Hepatocyte (in vitro differentiated cells): ENCODE measurements around the gene CLCN4.

ENCODE experiments used
- EZH2 ChIP-seq: fragments of 200-600 bp; sonication (generic); IDR thresholded peaks from 2 replicates; pipeline ENCODE4 v1.6.1; 2016; ENCODE audit warnings: antibody characterized with exemption, mild to moderate bottlenecking, borderline replicate concordance
- TF ChIP-seq, protein P1 (sequence below): fragments of 200-600 bp; sonication (generic); IDR thresholded peaks from 2 replicates; pipeline ENCODE4 v1.5.1; 2016; ENCODE audit warnings: antibody characterized with exemption, mild to moderate bottlenecking; ENCODE audit not compliant: poor library complexity

DNA sequence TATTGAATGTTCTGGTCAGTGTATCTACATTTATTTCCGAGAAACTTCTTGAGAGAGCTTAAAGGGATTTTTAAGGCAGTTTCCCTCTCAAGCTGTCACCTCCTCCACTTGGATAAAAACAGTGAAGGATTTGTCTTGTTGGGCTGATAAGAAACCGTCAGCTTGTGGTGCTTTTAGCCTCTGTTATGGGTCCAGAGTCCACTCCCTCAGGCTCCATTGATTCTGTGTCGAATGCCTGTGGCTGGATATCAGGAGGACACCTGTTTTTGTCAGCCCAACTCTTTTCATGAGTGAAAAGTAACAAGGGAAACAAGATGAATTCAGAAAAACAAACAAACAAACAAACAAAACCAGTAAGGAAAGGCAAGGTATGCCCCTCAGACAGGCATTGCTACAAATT is 12.4 kb downstream of the CLCN4 start:
- TF ChIP-seq EZH2: no peak
- TF ChIP-seq, protein P1, sequence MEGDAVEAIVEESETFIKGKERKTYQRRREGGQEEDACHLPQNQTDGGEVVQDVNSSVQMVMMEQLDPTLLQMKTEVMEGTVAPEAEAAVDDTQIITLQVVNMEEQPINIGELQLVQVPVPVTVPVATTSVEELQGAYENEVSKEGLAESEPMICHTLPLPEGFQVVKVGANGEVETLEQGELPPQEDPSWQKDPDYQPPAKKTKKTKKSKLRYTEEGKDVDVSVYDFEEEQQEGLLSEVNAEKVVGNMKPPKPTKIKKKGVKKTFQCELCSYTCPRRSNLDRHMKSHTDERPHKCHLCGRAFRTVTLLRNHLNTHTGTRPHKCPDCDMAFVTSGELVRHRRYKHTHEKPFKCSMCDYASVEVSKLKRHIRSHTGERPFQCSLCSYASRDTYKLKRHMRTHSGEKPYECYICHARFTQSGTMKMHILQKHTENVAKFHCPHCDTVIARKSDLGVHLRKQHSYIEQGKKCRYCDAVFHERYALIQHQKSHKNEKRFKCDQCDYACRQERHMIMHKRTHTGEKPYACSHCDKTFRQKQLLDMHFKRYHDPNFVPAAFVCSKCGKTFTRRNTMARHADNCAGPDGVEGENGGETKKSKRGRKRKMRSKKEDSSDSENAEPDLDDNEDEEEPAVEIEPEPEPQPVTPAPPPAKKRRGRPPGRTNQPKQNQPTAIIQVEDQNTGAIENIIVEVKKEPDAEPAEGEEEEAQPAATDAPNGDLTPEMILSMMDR: no peak
